Activated CD4-positive, alpha-beta T cell treated with anti-CD3 and anti-CD28 coated beads for 48 hours (primary cell): ENCODE measurements around the gene ATG10.
"Not testable (repeated sequence)": the region's sequence is repeated elsewhere in the genome, so short reads cannot be mapped to it uniquely, and the experiment has no call there.

Experiments used
- DNase-seq: peaks from one replicate; pipeline ENCODE4 v3.0.0-alpha.2; 2020

Gene ATG10

DNA sequence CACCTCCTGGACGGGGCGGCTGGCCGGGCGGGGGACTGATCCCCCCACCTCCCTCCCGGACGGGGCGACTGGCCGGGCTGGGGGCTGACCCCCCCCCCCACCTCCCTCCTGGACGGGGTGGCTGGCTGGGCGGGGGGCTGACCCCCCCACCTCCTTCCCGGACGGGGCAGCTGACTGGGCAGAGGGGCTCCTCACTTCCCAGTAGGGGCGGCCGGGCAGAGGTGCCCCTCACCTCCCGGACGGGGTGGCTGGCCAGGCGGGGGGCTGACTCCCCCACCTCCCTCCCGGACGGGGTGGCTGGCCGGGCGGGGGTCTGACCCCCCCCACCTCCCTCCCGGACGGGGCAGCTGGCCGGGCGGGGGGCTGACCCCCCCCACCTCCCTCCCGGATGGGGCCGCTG is 11.3 kb downstream of the ATG10 start:
- DNase-seq, result not testable (repeated sequence)

- DNase-seq, result not testable (repeated sequence)
Observed at GRCh38 chr5:81983563-81983962, 11.7 kb downstream of the ATG10 start.

GRCh38 chr5:81986126-81986525 is 14.3 kb downstream of the ATG10 start:
- DNase-seq, result no peak

DNA sequence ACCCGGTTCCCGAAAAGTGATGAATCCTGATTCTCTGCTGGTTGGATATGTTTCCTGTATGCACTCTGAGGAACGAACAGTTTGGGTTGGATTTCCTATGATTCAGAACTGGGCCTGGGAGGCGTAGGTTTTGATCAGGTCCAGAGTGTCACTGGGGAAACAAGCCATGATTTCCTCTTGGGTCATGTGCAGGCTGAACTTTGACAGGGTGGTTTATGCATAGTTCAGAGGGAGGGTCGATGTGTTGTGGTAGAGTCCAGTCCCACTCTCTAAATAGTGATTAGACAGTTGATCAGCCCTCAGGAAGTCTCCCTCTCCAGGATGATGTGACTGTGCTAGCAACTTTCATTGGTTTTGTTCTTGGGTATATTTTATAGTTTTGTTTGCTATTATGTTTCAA is 17.4 kb downstream of the ATG10 start:
- no peak for DNase-seq

- no peak for DNase-seq
Observed at GRCh38 chr5:81994679-81995078, 22.9 kb downstream of the ATG10 start.

GRCh38 chr5:81995407-81995806 is 23.6 kb downstream of the ATG10 start:
- no peak for DNase-seq

GRCh38 chr5:82004511-82004910 is 32.7 kb downstream of the ATG10 start:
- DNase-seq, result no peak

DNA sequence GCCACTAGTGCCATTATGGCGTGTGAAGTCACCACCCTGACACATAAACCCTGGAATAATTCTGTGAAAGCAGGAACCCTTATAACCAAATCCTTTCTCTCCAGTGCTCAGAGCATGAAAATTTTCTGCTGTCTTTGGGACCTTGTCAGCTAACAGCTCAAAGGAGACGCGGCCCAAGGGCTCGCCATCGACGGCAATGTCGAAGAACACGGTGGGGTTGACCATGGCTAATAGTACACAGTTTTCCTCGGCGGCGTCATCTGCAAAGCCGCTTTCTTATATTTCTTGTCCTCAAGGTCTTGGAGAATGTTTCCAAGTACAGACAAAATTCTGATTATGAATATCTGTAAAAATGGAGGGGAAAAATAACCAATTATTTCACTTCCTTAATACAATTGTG is 38.0 kb downstream of the ATG10 start:
- not testable (repeated sequence) for DNase-seq

- DNase-seq, result no peak
Observed at GRCh38 chr5:82010696-82011095, 38.9 kb downstream of the ATG10 start.

GRCh38 chr5:82011761-82012160 is 39.9 kb downstream of the ATG10 start:
- no peak for DNase-seq

DNA sequence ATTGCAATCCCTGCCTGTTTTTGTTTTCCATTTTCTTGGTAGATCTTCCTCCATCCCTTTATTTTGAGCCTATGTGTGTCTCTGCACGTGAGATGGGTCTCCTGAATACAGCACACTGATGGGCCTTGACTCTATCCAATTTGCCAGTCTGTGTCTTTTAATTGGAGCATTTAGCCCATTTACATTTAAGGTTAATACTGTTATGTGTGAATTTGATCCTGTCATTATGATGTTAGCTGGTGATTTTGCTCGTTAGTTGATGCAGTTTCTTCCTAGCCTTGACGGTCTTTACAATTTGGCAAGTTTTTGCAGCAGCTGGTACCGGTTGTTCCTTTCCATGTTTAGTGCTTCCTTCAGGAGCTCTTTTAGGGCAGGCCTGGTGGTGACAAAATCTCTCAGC is 42.8 kb downstream of the ATG10 start:
- not testable (repeated sequence) for DNase-seq

GRCh38 chr5:82018462-82018861 is 46.6 kb downstream of the ATG10 start:
- DNase-seq, result no peak

DNA sequence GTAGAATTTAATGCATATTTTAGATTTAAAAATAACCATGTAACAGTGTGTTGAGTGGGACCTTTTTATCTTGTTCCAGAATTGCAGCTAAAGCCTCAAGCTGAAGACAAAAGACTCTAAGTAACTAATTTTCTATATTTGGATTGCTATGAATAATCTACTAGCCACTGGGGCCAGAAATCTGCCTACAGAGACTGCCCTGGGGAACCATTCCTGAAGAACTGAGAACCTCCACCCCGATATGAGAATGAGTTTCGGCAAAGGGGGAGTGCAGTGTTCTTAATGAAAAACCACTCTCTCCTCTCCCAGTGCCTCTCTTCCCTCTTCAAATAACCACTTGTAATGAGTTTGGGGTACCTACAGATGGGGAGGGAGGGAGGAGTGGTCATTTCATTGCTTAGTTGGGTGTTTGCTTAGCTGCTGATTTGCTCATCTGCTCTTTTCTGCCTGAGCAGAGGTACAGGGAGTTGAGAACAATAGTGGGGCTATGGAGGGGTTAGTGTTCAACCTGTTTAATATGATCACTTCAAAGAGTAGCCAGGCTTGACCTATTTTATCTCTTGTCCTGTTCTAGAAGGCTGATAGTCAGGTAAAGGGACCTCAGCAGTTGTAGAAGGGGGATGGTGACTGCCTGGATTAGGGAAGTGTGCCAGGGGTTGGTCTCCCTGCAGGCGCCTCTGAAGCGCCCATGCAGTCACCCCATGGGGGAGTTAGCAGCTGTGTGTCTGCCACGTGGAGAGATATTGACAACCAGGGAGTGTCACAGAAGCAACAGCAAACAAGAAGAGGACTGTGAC is 47.7 kb downstream of the ATG10 start:
- no peak for DNase-seq

- DNase-seq, result no peak
Observed at GRCh38 chr5:82022499-82022898, 50.7 kb downstream of the ATG10 start.

DNA sequence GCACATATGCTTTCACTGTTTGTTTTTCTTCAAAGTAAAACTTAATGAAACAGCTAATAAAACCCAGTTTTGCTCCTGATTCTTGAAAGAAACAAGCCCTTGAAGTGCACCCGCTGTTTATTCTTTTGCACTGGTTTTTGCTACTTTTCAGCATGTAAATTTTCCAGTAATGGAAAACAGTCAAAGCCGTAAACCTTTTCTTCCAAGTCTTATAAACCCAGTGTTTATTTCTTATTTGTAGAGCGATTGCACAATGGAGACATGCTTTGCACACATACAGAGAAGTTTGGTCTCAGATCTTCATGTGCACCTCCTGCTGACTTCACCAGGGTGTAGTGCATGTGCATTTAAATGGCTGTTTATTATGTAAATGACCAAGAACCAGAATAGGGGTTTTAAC is 51.8 kb downstream of the ATG10 start:
- no peak for DNase-seq

- DNase-seq, result no peak
Observed at GRCh38 chr5:82031220-82032119, 59.6 kb downstream of the ATG10 start.

GRCh38 chr5:82042894-82043293 is 71.1 kb downstream of the ATG10 start:
- not testable (repeated sequence) for DNase-seq

DNA sequence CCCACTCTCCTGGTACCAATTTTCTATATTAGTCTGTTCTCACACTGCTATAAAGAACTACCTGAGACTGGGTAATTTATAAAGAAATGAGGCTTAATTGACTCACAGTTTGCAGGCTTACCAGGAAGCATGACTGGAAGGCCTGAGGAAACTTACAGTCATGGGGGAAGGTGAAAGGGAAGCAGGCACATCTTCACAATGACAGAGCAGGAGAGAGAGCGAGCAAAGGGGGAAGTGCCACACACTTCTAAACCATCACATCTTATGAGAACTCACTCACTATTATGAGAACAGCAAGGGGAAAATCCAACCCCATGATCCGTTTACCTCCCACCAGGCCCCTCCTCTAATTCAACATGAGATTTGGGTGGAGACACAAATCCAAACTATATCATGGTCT is 72.2 kb downstream of the ATG10 start:
- no peak for DNase-seq

- DNase-seq, result no peak
Observed at GRCh38 chr5:82045554-82046275, 73.9 kb downstream of the ATG10 start.

- no peak for DNase-seq
Observed at GRCh38 chr5:82046276-82046647, 74.4 kb downstream of the ATG10 start.

DNA sequence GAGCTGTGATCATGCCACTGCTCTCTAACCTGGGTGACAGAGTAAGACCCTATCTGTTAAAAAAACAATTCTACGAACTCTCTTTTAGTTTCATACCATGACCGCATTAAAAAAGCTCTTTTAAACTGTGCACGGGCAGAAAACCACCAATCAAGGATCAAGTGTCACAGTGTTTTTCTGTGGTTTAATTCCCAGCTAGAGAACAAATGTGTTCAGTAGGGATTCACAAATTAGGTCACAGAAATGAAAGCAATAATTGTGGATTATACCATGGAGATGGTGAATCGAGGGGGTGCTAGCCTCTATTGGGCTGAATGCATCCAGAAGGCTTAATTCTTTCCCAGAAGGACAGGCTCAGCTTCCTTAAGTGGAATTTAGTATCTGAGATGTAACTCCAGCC is 79.1 kb downstream of the ATG10 start:
- DNase-seq, result no peak

DNA sequence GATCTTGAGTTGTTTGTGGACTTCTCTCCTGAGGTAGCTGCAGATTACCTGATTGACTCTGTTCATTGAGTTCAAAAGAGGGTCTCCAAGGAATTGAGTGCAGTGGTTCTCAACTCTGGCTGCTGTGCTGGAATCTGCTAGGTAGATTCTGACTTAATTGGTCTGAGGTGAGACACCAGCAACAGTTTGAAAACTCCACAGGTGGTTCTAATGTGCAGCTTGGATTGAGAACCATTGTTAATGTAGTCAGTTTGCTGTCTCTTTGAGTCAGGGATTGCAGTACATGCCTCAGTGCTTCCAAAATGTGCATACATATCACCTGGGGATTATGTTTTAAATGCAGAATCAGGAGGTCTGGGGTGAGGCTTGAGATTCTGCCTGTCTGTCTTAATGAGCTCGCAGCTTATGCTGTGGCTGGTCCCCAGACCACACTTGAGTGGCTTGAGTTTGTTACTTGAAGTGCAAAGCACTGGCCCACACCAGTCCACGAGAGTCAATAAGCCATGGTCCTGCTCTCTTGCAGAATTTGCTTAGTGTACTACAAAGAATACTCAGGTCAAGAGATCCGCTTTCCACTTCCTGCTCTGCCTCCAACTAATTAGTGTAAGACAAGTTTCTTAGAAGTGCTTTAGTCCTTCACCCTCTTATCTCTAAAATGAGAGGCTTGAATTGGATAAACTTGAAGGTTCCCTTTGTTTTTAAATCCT is 82.3 kb downstream of the ATG10 start:
- DNase-seq, result no peak

DNA sequence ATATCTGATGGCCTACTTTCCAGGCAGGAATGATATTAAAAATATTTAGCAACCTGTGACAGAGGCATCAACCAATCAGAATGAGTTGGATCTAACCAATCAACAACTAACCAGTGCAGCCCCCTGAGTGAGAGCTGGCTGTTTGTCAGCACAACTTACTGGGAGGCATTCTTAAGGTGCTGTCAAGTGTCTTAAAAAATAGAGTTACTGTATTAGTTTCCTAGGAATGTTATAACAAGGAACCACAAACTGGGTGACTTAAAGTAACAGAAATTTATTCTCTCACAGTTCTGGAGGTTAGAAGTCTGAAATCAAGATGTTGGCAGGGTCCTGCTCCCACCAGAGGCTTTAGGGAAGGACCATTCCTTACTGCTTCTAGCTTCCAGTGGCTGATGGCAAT is 85.2 kb downstream of the ATG10 start:
- no peak for DNase-seq
